GM19023 (cell line): Measurements from ENCODE around the gene BTBD10.
"Not testable (repeated sequence)": the region's sequence is repeated elsewhere in the genome, so short reads cannot be mapped to it uniquely, and the experiment has no call there.

Experiments
- ATAC-seq: cut with Tn5 transposase; IDR thresholded peaks from one replicate; pipeline ENCODE4 v1.9.1; 2021; ENCODE audit warnings: mild to moderate bottlenecking, moderate library complexity; ENCODE audit not compliant: unreplicated experiment

Gene BTBD10

DNA sequence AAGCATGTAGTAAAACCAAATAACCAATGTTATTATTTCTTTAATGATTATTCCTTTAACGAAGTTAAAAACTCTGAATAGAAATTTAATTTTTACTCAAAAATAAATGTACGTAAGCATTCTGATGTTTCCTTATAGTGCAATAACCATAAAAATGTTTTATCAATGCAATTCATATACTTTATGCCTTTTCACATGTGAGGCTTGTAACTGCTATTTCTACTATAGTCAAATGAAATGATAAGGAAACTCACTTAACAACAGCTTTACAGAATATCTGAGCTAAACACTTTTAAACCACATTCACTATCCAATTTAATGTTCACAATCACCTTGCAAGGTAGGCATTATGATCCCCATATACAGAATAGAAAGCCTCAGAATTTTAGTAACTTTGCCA, 17.4 kb downstream of the BTBD10 start:
- ATAC-seq = no peak

DNA sequence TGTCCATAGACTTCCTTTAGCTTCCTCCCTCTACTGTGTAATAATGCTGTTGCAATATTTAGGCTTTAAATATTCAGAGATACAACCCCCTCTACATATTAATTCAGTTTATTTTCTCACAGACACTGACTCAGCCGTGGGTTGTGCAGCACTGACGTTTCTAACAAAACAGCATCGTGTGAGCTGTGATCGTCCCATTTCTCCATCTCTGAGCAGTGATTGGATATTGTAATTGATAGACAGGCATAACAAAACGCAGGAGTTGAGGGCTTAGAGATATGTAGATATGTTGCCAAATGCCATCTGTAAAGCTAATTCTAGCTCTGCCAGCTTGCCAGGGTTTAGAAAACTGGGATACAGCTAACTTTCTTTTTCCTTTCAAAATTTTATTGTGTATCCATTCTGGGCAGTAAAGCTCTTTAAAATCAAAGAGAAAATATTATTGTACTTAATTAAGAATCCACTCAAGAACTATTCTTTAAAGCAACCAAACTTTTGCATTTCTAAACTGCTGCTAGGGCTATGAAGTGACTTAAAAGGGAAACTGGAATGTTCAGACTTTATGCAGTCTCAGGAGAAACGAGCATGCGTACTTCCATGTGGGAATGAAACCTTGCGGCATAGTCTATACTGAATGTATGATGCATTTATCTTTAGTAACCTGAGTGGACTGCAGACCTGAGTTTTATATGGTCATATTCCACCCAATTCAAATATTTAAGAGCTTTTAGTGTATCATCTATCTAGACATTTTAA, 22.7 kb downstream of the BTBD10 start:
- no peak for ATAC-seq

DNA sequence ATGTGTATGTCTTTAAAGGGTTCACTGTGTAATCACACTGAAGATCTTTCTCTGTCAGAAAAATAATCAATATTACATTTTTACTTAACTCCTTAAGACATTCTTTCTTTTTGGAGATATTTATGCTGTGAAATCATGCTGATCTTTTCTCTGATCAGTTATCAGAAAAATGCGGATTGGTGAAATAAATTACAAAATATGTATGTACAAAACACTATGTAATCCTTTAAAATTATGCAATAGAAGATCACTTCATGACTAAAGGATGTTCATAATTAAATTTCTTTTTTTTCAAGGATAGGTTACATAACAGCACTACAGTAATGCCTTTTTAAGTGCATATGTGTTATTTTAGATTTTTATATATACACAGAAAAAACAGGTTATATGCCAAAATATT, 24.7 kb downstream of the BTBD10 start:
- ATAC-seq = no peak

GRCh38 chr11:13436836-13437235, 26.2 kb downstream of the BTBD10 start:
- not testable (repeated sequence) for ATAC-seq

GRCh38 chr11:13434247-13435205, 28.5 kb downstream of the BTBD10 start:
- ATAC-seq = no peak

- ATAC-seq = no peak
Measured at GRCh38 chr11:13433437-13433836, 29.6 kb downstream of the BTBD10 start.

GRCh38 chr11:13429836-13430235, 33.2 kb downstream of the BTBD10 start:
- ATAC-seq = no peak

DNA sequence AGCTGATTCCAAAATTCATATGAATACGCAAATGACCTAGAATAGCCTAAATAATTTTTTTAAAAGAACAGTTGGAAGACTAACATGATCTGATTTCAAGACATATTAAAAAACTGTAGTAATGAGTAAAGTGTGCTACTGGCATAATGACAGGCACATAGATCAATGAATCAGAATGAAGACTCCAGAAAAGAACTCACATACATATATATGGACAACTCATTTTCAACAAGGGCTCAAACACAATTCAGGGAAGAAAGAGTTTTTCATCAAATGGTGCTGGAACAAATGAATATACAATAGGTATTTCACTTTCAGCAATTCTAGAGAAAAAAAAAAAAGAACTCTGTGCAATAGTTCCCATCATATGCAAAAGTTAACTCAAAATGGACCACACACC, 33.7 kb downstream of the BTBD10 start:
- no peak for ATAC-seq

DNA sequence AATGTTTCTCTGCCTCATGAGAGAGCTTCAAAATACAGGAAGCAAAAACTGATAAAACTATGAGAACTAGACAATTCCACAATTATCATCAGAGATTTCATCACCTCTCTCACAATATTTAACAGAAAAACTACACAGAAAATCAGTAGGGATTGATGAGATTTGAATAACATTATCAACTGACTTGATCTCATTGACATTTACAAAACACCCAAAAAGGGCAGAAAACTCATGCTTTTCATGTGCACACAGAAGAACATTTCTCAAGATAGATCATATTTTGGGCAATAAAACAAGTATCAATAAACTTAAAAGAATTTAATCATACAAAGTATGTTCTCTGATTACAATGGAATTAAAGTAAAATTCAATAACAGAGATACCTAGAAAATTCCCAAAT, 35.6 kb downstream of the BTBD10 start:
- ATAC-seq = no peak

DNA sequence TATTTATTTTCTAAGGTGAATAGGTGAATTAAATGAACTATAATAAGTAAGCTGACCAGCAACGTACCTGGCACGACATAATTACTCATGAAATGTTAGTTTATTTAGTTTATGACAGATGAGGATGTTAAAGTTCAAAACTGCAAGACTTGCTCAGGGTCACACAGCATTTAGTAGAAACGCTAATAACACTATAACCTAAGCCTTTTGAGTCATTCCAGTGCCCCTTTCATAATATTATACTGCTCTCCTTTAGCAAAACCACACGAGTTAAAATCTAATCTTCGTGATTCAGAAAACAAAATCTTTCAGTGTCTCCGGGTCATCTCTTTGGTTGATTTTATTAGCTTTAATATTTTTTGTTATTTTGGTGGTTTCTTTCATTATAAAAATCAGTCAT, 39.6 kb downstream of the BTBD10 start:
- no peak for ATAC-seq

DNA sequence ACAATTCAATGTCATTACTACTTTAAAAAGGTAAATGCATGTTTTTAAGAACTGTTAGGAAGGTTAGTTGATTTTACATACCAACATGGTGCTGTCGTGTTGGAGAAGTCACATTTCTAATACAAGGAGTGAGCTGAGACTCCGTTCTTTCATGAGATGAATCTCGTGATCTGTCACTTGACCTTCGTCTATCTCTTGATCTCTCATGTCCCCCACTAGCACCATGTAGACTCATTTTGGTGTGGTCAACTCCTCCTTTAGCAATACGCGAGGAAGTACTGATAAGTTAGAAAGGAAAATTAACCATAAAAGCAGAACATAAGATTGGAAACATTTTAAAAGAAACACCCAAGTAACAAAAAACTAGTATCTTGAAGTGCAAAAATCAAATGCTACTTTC, 41.5 kb downstream of the BTBD10 start:
- ATAC-seq = no peak

DNA sequence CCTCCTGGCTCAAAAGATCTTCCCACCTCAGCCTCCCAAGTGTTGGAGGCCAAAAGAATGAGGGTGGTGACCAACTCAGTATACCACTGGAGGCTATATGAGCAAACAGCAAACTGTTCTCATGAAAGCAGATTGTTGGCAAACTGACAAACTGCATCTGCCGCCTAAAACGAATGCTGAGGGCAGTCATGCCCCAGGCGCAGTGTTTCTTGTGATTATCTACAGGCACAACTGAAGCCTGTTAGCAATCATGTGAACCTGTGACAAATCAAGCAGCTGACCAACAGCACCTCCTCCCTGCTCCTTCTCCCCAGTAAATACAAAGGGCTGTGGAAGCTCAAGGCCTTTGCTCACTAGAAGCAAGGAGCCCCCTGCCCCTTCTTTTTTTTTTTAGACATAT, 47.8 kb downstream of the BTBD10 start:
- ATAC-seq = no peak

DNA sequence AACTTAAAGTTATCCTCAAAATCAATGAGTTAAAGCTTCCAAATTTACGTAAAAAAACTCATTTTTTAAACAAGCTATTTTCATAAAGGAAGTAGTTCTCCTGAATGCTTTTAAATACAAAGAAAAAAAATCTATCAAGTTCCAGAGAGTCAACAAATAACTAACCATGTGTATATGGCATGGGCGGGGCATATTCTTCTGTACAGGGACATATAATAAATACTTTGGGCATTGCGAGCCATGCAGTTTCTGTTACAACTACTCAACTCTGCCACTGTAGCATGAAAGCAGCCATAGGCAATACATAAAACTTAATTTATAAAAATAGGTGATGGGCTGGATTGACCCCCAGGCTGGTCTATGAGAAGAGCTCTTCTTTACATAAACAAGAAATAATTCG, 57.8 kb downstream of the BTBD10 start:
- ATAC-seq = no peak

DNA sequence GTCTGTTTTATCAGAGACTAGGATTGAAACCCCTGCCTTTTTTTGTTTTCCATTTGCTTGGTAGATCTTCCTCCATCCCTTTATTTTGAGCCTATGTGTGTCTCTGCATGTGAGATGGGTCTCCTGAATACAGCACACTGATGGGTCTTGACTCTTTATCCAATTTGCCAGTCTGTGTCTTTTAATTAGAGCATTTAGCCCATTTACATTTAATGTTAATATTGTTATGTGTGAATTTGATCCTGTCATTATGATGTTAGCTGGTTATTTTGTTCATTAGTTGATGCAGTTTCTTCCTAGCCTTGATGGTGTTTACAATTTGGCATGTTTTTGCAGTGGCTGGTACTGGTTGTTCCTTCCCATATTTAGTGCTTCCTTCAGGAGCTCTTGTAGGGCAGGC, 64.7 kb downstream of the BTBD10 start:
- ATAC-seq = not testable (repeated sequence)

GRCh38 chr11:13391217-13391616, 71.8 kb downstream of the BTBD10 start:
- ATAC-seq = no peak

GRCh38 chr11:13388741-13389140, 74.3 kb downstream of the BTBD10 start:
- ATAC-seq = no peak

DNA sequence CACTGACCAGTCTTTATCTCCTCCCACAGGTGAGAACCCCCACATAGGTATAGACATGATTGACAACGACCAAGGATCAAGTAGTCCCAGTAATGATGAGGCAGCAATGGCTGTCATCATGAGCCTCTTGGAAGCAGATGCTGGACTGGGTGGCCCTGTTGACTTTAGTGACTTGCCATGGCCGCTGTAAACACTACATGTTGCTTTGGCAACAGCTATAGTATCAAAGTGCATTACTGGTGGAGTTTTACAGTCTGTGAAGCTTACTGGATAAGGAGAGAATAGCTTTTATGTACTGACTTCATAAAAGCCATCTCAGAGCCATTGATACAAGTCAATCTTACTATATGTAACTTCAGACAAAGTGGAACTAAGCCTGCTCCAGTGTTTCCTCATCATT, 76.5 kb downstream of the BTBD10 start:
- no peak for ATAC-seq

DNA sequence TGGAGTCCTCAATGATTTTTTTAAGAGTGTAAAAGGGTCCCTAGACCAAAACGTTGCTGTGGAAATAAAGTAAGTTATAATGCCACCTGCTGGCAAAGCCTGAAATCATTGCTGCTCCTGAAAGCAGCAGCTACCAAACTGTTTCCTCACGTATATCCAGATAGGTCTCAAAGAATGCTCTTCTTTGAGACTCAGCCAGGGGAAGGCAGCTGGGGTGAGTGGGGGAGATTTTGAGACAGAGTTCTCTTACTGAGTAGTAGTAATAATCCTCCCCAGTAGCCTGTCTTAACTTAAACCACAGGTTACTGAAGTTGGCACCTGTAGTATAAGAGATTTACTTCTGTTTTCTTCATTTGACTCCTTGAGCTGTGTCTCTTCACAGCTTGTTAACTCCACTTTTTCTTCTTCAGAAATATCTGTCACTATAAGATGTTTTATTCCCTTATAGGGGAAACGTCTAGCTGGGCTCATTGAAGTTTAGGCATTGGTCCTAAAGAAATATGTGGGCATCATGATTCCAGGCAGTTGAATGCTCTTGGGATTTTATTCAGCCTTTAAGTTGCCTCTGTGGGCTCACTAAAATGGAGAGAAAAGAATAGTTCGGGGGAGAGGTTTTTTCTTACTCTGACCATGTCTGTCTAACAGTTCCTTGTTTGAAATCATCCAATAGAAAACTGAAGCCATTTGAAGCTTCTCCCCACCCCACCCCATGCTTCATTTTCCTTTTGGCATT, 77.9 kb downstream of the BTBD10 start:
- no peak for ATAC-seq

- no peak for ATAC-seq
Measured at GRCh38 chr11:13382751-13383150, 80.3 kb downstream of the BTBD10 start.

DNA sequence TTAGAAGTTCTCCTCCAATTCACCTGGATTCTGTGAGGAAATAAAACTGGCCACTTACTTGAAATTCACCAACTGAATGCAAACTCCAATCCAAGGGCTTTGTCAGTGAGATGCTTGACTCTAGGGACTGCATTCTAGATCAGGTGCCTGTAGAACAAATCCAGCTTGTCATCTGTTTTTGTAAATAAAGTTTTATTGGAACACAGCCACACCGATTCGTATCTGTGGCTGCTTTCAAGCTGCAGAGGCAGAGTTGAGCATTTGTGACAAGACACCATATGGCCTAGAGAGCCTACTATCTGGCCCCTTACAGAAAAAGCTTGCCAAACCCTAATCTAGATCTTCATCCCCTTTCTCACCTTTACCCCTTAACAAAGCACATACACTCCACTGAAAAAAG, 82.3 kb downstream of the BTBD10 start:
- ATAC-seq = no peak

- ATAC-seq = no peak
Measured at GRCh38 chr11:13378316-13378715, 84.7 kb downstream of the BTBD10 start.
